NB4 (cell line): ENCODE results near the gene ZNRF3.

Experiments used
- TF ChIP-seq, protein P1 (sequence below): IDR thresholded peaks from 2 replicates; pipeline ENCODE4 v1.6.1; 2011; ENCODE audit warnings: low read depth, low read length
- TF ChIP-seq, protein P2 (sequence below): IDR thresholded peaks from one replicate; pipeline ENCODE4 v1.5.1; 2012; ENCODE audit warnings: low read depth, low read length

DNA sequence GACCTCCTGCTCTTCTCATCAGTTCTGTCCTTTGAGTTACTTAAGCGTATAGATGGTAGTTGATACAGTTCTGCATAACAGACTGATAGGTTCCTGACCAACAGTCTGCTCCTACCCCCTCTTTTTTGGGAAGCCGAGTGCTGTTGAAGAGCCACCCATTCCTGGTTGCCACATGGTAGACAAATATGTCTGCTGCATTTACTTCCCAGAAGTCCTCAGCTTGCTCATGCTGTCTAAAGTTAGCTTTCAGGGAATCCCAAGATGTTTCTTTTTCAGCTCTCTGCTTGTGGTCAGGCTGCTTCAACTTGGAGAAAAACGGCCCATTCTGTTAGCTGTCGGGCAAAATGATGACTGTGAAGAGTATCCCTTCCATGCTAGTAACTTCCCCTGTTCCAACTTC lies 129.6 kb downstream of the ZNRF3 start:
- TF ChIP-seq, protein P1, sequence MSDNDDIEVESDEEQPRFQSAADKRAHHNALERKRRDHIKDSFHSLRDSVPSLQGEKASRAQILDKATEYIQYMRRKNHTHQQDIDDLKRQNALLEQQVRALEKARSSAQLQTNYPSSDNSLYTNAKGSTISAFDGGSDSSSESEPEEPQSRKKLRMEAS: no peak
- TF ChIP-seq, protein P2, sequence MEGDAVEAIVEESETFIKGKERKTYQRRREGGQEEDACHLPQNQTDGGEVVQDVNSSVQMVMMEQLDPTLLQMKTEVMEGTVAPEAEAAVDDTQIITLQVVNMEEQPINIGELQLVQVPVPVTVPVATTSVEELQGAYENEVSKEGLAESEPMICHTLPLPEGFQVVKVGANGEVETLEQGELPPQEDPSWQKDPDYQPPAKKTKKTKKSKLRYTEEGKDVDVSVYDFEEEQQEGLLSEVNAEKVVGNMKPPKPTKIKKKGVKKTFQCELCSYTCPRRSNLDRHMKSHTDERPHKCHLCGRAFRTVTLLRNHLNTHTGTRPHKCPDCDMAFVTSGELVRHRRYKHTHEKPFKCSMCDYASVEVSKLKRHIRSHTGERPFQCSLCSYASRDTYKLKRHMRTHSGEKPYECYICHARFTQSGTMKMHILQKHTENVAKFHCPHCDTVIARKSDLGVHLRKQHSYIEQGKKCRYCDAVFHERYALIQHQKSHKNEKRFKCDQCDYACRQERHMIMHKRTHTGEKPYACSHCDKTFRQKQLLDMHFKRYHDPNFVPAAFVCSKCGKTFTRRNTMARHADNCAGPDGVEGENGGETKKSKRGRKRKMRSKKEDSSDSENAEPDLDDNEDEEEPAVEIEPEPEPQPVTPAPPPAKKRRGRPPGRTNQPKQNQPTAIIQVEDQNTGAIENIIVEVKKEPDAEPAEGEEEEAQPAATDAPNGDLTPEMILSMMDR: no peak
